Pancreas (tissue), 10 donors: ENCODE data around the gene SLC5A1. TPM values are rescaled to one million over a fixed set of nuclear protein-coding genes. Genes with fewer than 3 reads are reported as not detected.
"Not testable (repeated sequence)": the region's sequence is repeated elsewhere in the genome, so short reads cannot be mapped to it uniquely, and the experiment has no call there.

ENCODE experiments used
- ATAC-seq, 4 donors: fragments of 200-7000 bp; cut with Tn5 transposase; one replicate each; pipeline versions ENCODE4 v1.8.0 to v1.9.1; 2020; ENCODE audit warnings: mild to moderate bottlenecking in 4 of 4, moderate library complexity in 4 of 4
- DNase-seq, 6 donors: peaks; one replicate each; pipeline ENCODE4 v3.0.0-alpha.2; 2020
- FAIRE-seq: peaks from 2 replicates; lab custom pipeline; 2012; peaks lifted over from hg19 to GRCh38; lab: Jason Lieb, UNC
- H3K27ac ChIP-seq, 4 donors: fragments of 200-600 bp; sonication (generic); 1 replicate in 3 of 4; 2 replicates in 1 of 4; pipeline versions ENCODE4 v1.5.0 to v1.8.0; 2020
- H3K27me3 ChIP-seq, 4 donors: fragments of 200-600 bp; one replicate each; pipeline ENCODE4 v1.8.0; 2021
- H3K36me3 ChIP-seq, 3 donors: fragments of 200-600 bp; sonication (generic) in 1 of 3; one replicate each; pipeline versions ENCODE4 v1.5.0 to v1.8.0; 2020 to 2021
- H3K4me1 ChIP-seq, 3 donors: fragments of 200-600 bp; one replicate each; pipeline ENCODE4 v1.8.0; 2021
- H3K4me3 ChIP-seq, 4 donors: fragments of 200-600 bp; sonication (generic) in 2 of 4; one replicate each; pipeline versions ENCODE4 v1.5.0 to v1.8.0; 2020 to 2021
- H3K9me3 ChIP-seq, 4 donors: fragments of 200-600 bp; one replicate each; pipeline ENCODE4 v1.8.0; 2021
- WGBS, 2 donors: extraction: QIAGEN DNeasy Blood & Tissue Kit; methylation state at CpG; one replicate each; pipeline ENCODE4 v1.1.7; 2013; 5-methylcytosine and 5-hydroxymethylcytosine counted together
- intact Hi-C, 3 donors: fragments of 100-400 bp; cut with DNase I; formaldehyde crosslinking; loops; one replicate each; pipeline versions ENCODE4 v1.11.1 to v1.14.2; 2022
- polyA plus RNA-seq, 2 donors: library from polyadenylated mRNA; stranded (reverse); fragments of 200-250 nt; gene quantifications; one replicate each; pipeline ENCODE4 v1.2.3, GENCODE V29; 2013
- total RNA-seq, 6 donors: library from RNA; stranded (reverse); fragmentation: NEBNext Ultra II Directional in 4 of 6; extraction: Animal tissue kit (Norgen Biotek cat#: 25700) in 4 of 6; gene quantifications; one replicate each; pipeline versions ENCODE4 v1.2.1 to v1.2.4, GENCODE V29; 2021 to 2023
- TF ChIP-seq, protein P1 (sequence below), 4 donors: fragments of 200-600 bp; sonication (generic) in 3 of 4; IDR thresholded peaks; one replicate each; pipeline versions ENCODE4 v1.5.0 to v1.8.0; 2021; ENCODE audit warnings: antibody characterized with exemption in 4 of 4
- donor health status: healthy with polysubstance abuse.
- donor health status: DM: no; HTN: no; CAD: no; lungs with moderate emphysema.
- donor health status: DM: no; HTN: no; CAD: no.
- donor health status: control.
- donor health status: control.
- donor health status: Bipolar disorder and iron deficiency.
- donor health status: DM: yes; HTN: yes; CAD: no.
- donor health status: DM: no; HTN: no; CAD: no.
- donor health status: DM: no; HTN: no; CAD: no.
- donor health status: DM: yes; HTN: yes; CAD: no.

Gene SLC5A1
- total and polyA plus RNA-seq, 8 donors, result 0.51 to 5.9 (median 2.6) TPM

DNA sequence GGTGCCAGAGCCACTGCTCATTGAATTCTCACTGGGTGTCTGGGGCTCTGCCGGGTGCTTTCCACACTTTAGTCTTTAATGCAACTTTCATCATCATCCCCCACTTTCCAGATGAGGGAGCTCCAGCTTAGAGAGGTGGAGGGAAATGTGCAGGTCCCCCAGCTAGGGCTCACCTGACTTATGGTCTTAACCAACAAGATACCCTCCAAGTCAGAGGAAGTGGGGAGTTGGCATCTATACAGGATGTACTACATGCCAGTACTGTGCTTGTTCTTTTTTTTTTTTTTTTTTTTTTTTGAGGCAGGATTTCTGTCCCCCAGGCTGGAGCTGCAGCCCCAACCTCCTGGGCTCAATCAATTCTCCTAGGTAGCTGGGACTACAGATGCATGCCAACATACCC, 89.7 kb downstream of the SLC5A1 start:
- DNase-seq (no peak), ATAC-seq (no peak), FAIRE-seq (no peak)
- 66 to 79% methylated on average over 1 of the region's 1 CpG for WGBS, 2 donors
- Histone ChIP-seq H3K27me3 (no peaks in the 10 kb centered on the region), H3K4me1 (no peaks in the 10 kb centered on the region), H3K9me3 (no peaks in the 10 kb centered on the region), H3K4me3 (no peak overlapping the region), H3K36me3 (no peaks in the 10 kb centered on the region), H3K27ac (no peak overlapping the region)
- intact Hi-C loops, result no loop called here
- TF ChIP-seq, protein P1, sequence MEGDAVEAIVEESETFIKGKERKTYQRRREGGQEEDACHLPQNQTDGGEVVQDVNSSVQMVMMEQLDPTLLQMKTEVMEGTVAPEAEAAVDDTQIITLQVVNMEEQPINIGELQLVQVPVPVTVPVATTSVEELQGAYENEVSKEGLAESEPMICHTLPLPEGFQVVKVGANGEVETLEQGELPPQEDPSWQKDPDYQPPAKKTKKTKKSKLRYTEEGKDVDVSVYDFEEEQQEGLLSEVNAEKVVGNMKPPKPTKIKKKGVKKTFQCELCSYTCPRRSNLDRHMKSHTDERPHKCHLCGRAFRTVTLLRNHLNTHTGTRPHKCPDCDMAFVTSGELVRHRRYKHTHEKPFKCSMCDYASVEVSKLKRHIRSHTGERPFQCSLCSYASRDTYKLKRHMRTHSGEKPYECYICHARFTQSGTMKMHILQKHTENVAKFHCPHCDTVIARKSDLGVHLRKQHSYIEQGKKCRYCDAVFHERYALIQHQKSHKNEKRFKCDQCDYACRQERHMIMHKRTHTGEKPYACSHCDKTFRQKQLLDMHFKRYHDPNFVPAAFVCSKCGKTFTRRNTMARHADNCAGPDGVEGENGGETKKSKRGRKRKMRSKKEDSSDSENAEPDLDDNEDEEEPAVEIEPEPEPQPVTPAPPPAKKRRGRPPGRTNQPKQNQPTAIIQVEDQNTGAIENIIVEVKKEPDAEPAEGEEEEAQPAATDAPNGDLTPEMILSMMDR (IDR thresholded peaks at IDR 0.05), result no peak

DNA sequence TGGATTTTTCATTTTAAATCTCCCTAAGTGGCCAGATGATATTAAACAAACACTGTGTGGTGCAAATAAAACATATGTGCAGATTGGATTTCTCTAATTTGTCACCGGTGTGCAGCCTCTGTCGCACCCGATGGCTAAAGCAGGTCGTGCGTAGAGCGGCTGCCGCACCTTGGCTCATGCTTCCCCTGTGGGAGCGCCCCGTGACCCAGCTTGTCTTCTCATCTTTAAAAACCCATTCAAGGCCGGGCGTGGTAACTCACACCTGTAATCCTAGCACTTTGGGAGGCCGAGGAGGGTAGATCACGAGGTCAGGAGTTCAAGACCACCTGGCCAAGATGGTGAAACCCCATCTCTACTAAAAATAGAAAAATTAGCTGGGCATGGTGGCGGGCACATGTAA, 91.7 kb downstream of the SLC5A1 start:
- H3K27me3 ChIP-seq, H3K4me1 ChIP-seq, FAIRE-seq, intact Hi-C loops, DNase-seq, ATAC-seq, H3K4me3 ChIP-seq, H3K9me3 ChIP-seq, H3K27ac ChIP-seq, H3K36me3 ChIP-seq: not testable (repeated sequence)
- 70 to 79% methylated on average over 14 of the region's 14 CpGs for WGBS, 2 donors

DNA sequence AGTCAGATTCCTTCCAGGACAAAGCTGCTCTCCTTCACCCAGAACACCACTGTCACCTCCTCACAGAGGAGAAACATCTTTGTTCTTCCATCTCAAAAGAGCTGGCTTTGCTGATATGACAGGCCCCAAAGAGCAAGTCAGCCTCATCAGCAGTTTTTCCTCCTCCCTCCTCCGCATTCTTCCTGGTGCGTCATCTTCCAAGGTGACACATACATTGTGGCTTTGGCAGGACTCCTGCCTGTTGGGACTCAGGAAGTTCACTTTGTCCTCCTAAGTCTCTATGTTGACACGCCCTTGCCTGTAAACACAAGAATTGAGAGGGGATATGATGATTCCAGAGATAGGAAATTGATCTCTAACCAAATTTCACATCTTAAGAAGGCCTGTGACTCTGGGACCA, 92.9 kb downstream of the SLC5A1 start:
- H3K36me3 ChIP-seq, H3K9me3 ChIP-seq, DNase-seq, H3K4me3 ChIP-seq, H3K27me3 ChIP-seq, H3K4me1 ChIP-seq, FAIRE-seq, intact Hi-C loops, H3K27ac ChIP-seq: not testable (repeated sequence)
- WGBS, 2 donors, result 64 to 65% methylated on average over 3 of the region's 3 CpGs
- ATAC-seq, result peak in 2 of 4 donors; percentile 34 to 47

DNA sequence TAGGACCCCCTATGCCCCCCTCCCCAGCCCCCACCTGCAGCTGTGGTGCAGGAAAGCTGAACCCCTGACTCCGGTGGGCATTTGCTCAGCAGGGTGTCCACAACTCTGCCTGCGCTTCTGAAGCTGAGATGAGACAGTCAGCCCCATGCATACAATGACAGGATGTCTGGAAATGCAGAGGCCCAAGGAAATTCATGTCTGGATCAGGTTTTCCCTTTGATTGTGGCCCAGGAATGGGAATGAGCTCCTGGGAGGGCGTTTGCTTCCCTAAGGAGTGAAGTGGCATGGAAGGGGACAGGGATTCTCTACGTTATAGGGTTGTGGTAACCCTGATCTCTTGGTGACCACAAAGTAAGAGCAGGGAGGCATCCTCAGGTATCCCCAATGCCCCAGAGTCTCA, 93.8 kb downstream of the SLC5A1 start:
- H3K4me1 ChIP-seq, H3K27me3 ChIP-seq, intact Hi-C loops, H3K9me3 ChIP-seq, H3K27ac ChIP-seq, ATAC-seq, FAIRE-seq, DNase-seq, H3K4me3 ChIP-seq, H3K36me3 ChIP-seq: not testable (repeated sequence)
- 68% methylated on average over 4 of the region's 4 CpGs for WGBS, 2 donors

DNA sequence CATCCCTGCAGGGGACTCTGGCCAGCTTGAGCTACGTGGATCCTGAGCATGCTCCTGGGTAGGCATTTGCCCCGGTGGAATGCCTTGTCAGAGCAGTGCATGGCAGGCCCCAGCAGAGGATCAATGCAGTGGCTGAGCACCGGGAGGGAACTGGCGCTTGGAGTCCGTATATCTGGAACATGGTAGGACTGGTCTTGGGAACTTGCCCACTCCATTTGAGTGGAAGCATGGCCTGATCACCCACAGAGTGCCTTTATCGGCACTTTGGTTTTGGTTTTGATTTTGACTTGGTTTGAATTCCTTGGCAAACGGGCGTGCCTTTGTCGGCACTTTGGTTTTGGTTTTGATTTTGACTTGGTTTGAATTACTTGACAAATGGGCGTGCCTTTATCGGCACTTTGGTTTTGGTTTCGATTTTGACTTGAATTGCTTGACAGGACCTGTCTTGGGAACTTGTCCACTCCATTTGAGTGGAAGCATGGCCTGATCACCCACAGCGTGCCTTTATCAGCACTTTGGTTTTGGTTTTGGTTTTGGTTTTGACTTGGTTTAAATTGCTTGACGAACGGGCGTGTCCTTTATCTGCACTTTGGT, 94.8 kb downstream of the SLC5A1 start:
- H3K27me3 ChIP-seq, DNase-seq, intact Hi-C loops, H3K36me3 ChIP-seq, FAIRE-seq, H3K27ac ChIP-seq, H3K4me1 ChIP-seq, H3K9me3 ChIP-seq: not testable (repeated sequence)
- ATAC-seq, result peak in 3 of 4 donors; percentile 8 to 51 (median 32)
- 58 to 72% methylated on average over 16 of the region's 16 CpGs for WGBS, 2 donors
- H3K4me3 ChIP-seq, result peak overlapping the region in 1 of 4 donors; percentile 15

DNA sequence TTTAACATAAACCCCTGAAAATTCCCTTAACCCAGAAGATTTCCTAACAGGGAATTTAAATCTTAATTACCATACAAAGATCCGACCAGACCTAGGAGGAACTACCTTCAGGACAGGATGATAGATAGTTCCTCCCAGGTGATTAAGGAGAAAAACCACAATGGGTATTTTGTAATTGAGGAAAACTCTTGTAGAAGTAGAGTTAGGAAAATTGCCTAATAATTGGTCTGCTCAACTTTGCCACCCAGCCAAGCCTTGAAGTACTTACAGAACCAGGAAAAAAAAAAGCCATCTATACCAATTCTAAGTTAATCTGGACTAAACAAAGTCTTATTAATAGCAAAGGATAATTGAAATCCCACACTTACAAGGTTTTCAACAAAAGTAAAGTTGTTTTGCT, 95.5 kb downstream of the SLC5A1 start:
- H3K4me1 ChIP-seq, DNase-seq, H3K27ac ChIP-seq, H3K36me3 ChIP-seq, H3K9me3 ChIP-seq, intact Hi-C loops, H3K27me3 ChIP-seq, FAIRE-seq, ATAC-seq: not testable (repeated sequence)
- peak overlapping the region in 1 of 4 donors; percentile 15 for H3K4me3 ChIP-seq
- 49 to 62% methylated on average over 1 of the region's 1 CpG for WGBS, 2 donors

DNA sequence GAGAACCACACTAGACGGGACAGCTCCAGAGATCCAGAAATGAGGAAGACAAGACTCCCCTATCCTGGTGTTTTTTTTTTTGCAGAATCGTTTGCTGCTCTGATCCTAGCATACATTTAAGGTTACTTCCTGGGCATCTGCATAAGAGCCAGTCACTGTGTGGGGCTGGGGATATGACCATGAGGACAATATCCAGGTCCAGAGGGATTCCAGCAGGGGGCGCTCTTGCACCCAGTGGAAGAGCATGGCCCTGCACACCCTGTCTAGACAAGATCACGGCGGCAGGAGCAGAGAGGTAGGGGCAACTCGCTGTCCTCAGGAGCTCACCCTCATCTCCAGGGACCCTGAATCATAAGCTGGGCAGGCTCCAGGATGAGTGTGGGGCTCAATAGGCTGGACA, 97.6 kb downstream of the SLC5A1 start:
- FAIRE-seq, H3K36me3 ChIP-seq, H3K4me3 ChIP-seq, H3K9me3 ChIP-seq, H3K4me1 ChIP-seq, DNase-seq, H3K27me3 ChIP-seq, intact Hi-C loops, H3K27ac ChIP-seq: not testable (repeated sequence)
- WGBS, 2 donors, result 21 to 26% methylated on average over 6 of the region's 6 CpGs
- TF ChIP-seq, protein P1 (IDR thresholded peaks at IDR 0.05), result peak in 2 of 4 donors; percentile 14 to 30
- ATAC-seq, result peak; percentile 78 to 93 (median 84)
